Body of pancreas (tissue), 4 donors: ENCODE measurements around the gene KLHL26.

Source experiments
- CTCF ChIP-seq, 7 experiments: fragments of 450-650 bp in 4 of 7; fragments of 200-600 bp in 3 of 7; sonication (generic) in 3 of 7; IDR thresholded peaks; one replicate each; pipeline ENCODE4 v1.5.1; 2016 to 2019; ENCODE audit warnings: antibody characterized with exemption in 7 of 7
- POLR2A ChIP-seq, 3 donors: fragments of 450-650 bp; IDR thresholded peaks; one replicate each; pipeline ENCODE4 v1.6.1; 2016; ENCODE audit warnings: antibody characterized with exemption in 3 of 3, mild to moderate bottlenecking in 2 of 3

- TF ChIP-seq CTCF (IDR thresholded peaks at IDR 0.05) (no peak), POLR2A (IDR thresholded peaks at IDR 0.05) (no peak)
Measured at GRCh38 chr19:18663940-18664530, 27.2 kb downstream of the KLHL26 start.
